GM18502 (cell line): Measurements from ENCODE around the gene FGGY.
"Not testable (repeated sequence)": the region's sequence is repeated elsewhere in the genome, so short reads cannot be mapped to it uniquely, and the experiment has no call there.

Source experiments
- ATAC-seq: cut with Tn5 transposase; IDR thresholded peaks from one replicate; pipeline ENCODE4 v1.9.1; 2021; ENCODE audit warnings: mild to moderate bottlenecking; ENCODE audit not compliant: unreplicated experiment, poor library complexity

The FGGY gene

DNA sequence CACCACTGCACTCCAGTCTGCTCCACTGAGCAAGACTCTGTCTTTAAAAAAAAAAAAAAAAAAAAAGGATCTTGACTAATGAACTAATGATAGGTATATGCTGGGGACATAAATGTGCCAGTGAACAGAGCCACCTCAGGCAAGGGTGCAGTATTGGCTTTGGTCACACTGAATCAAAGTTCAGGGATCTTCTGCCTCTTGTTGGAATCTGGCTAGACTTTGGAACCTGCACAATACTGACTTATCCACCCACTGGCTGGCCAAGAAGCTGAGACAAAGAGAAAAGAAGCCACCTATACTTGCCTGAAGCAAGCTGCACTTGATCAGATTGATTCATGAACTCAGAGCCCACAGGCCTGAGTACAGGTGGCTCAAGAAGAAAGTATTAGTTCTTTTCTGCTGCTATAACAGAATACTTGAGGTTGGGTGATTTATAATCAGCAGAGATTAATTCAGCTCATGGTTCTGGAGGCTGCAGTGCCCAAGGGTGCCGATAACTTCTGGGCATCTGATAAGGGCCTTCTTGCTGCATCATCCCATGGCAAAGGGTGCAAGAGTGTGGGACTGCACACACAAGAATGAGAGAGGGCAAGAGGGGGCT is 172.0 kb downstream of the FGGY start:
- no peak for ATAC-seq

DNA sequence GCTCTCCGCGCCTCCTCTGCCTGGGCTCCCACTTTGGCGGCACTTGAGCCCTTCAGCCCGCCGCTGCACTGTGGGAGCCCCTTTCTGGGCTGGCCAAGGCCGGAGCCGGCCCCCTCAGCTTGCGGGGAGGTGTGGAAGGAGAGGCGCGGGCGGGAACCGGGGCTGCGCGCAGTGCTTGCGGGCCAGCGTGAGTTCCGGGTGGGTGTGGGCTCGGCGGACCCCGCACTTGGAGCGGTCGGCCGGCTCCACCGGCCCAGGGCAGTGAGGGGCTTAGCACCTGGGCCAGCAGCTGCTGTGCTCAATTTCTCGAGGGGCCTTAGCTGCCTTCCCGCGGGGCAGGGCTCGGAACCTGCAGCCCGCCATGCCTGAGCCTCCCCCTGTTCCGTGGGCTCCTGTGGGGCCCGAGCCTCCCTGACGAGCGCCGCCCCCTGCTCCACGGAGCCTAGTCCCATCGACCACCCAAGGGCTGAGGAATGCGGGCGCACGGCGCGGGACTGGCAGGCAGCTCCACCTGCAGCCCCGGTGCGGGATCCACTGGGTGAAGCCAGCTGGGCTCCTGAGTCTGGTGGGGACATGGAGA is 175.2 kb downstream of the FGGY start:
- ATAC-seq, result not testable (repeated sequence)

GRCh38 chr1:59473831-59474230 is 176.9 kb downstream of the FGGY start:
- no peak for ATAC-seq

GRCh38 chr1:59474496-59474895 is 177.6 kb downstream of the FGGY start:
- no peak for ATAC-seq

GRCh38 chr1:59475737-59476136 is 178.8 kb downstream of the FGGY start:
- no peak for ATAC-seq

GRCh38 chr1:59477286-59477685 is 180.4 kb downstream of the FGGY start:
- no peak for ATAC-seq

GRCh38 chr1:59477867-59478266 is 181.0 kb downstream of the FGGY start:
- ATAC-seq, result no peak

DNA sequence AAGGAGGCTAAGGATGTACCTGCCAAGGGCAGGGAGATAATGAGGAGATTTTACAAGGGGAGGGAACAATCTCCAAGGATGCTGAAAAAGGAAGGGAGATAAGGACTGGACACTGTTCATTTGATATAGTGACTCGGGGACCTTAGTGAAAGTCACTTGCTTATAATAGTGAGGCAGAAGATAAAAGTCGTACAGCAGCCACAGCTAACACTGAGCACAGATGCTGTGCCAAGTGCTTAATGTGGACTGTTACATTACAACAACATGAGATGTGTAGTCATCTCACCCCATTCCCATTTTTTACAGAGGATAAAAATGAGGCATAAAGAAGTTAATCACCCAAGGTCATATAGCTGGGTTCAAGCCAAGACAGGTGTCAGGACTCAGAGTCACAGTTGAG is 181.9 kb downstream of the FGGY start:
- no peak for ATAC-seq

DNA sequence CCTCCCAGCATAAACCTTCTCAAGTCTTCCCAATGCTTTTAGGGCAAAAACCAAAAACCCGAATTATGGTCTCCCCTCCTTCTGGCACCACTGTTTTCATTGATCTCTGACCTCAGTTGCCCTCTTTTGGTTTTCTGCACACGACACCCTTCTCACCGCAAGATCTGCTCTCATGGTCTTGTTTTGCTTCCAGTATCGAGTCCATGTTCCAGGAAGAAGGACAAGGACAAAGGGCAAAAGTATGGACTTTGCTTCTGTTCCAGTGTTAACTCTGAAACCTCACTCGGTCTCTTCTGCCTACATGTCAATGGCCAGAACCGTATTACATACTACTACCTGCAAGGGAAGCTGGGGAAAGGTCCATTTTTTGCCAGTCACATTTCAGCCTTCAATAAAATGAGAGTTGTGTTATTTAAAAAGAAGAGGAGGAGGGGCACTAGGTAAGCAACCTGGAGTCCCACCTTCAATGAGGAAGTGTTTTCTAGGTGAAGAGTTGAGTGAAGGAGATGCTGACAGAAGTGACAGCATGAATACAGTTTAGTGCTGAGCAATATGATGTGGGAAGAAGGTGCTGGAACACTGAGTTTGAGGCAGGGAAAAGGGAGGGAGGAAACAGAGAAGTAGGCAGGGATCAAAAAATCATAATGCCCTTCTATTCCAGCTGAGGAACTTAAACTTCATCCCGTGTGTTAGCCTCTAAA is 183.4 kb downstream of the FGGY start:
- no peak for ATAC-seq

GRCh38 chr1:59481881-59482505 is 185.1 kb downstream of the FGGY start:
- ATAC-seq, result no peak

DNA sequence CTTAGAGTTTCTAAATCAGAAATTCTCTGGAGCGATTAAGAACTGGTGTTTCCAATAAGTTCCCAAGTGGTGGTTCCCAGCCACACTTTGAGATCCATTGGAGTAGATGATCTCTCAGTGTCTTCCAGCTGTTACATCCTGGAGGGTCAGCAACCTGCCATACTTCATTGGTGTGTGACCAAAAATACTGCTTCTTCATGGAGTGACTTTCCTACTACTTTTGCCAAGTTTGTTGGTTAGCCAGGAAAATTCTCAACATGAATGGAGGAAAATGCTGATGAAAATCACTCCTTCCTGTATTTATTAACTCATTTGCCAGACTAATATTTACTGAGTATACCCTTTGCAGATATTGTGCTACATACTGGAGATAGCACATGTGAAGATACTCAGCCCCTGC is 186.1 kb downstream of the FGGY start:
- no peak for ATAC-seq

DNA sequence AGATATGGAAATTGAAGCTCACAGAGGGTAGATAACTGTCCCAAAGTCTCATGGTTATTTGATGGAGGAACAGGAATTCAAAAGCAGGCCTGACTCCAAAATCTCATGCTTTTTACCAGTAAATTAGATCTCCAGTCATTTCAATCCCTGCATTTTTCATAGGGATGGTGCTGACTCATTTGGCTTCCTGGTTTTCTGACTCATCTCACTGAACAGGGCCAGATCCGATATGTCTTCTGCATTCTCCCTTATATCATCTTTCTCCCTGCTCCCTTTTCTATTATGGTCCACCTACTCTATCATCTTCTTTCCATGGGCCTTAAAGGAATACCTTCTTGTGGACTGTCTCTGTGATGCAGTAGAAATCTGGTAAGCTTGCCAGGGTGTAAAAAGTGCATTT is 187.2 kb downstream of the FGGY start:
- no peak for ATAC-seq

DNA sequence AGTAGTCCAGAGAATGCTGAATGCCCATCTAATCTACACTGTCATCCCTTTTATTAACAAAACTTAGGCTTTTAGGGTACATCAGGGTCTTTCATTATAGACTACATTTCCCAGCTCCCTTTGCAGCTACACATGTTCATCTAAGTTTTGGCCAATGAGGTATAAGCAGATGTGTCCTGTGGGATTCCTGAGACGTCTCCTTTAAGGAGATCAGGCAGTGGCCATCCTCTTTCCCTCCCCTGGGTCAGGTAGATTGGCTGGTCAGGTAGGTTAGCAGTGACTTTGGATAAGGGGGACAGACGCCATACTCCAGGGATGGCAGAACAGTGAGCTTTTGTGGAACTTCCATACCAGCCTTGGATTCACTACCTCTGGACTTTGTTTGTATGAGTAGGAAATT is 188.3 kb downstream of the FGGY start:
- ATAC-seq, result no peak

GRCh38 chr1:59485949-59486348 is 189.1 kb downstream of the FGGY start:
- ATAC-seq, result no peak

GRCh38 chr1:59486615-59487014 is 189.7 kb downstream of the FGGY start:
- ATAC-seq, result no peak

DNA sequence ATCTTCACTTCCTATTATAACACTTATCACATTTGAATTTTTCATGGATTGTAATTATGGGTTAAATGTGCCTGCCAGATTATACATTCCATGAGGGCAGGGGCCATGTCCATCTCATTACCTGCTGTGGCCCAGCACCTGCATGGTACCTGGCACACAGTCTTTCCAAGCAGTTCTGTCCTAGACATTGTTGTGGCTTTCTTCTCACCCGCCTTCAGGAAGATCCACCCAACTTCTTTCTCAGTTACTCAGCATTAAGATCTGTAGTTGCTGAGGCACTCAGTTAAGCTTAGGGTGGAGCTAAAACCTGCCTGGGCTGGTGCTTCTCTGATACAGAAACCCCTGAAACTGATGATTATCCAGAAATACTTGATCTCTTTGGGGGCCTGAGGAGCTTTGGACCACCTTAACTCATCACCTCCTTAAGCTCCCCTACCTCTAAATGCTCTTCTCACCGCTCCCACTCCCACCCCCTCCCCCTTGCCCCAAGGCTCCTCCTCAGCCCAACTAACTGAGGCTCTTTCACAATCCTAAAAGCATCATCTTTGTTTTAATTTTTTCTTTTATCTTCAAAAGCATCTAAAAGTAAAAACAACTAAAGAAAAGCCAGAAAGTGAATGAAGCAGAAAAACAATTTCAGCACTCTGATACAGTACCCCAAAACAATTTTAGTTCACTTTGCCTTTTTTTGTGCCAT is 190.6 kb downstream of the FGGY start:
- ATAC-seq, result no peak

- no peak for ATAC-seq
Observed at GRCh38 chr1:59492500-59492899, 195.6 kb downstream of the FGGY start.

DNA sequence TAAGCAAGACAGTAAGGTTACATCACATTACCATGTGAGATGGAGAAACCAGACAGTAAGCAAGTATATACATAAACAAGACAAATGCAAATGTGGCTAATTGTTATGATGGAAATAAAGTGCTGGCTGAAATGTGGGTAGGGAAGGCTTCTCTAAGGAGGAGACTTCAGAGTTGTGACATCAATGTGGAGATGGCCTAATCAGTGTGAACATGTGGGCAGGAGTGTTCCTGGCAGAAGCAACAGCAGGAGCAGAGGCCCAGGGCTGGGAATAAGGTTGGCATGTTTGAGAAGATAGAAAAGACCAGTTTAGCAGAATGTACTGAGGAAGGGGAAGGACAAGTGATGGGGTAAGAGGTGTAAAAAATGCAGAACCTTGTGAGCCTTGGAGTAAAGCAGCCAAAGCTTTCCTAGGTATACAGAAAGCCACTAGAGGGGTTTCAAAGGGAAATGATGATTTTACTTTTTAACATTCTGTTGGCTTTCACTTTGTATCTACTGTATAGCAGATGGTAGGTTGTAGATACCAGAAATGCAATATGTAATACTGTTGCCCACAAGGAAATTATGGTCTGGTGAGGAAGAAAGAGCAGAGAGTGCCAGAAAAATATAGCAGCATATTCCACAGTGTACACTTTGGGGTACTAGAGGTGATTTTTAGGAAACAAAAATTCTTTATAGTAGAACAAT is 197.4 kb downstream of the FGGY start:
- ATAC-seq, result no peak

DNA sequence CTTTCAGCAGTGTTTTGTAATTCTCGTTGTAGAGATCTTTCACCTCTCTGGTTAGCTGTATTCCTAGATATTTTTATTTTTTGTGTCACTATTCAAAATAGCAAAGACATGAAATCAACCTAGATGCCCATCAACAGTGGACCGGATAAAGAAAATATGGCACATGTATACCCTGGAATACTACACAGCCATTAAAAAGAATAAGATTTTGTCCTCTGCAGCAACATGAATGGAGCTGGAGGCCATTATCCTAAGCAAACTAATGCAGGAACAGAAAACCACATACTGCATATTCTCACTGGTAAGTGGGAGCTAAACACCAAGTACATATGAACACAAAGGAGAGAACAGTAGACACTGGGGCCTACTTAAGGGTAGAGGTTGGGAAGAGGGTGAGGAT is 199.3 kb downstream of the FGGY start:
- ATAC-seq, result not testable (repeated sequence)

- no peak for ATAC-seq
Observed at GRCh38 chr1:59497616-59498015, 200.7 kb downstream of the FGGY start.
